Activated CD8-positive, alpha-beta memory T cell treated with anti-CD3 and anti-CD28 coated beads, Interleukin-2, amount 10 ng/mL, durations not matched to agents 7 days and 5 days (primary cell): ENCODE measurements around the gene CKB. TPM values are rescaled to one million over a fixed set of nuclear protein-coding genes. Genes with fewer than 3 reads are reported as not detected.
A peak's percentile ranks its signal among the peaks of the same experiment; 100 is the strongest.

Experiments
- ATAC-seq: fragments of 150-1000 bp; cut with Tn5 transposase; one replicate; pipeline ENCODE4 v1.10.0; 2021; ENCODE audit warnings: moderate library complexity
- CTCF ChIA-PET: fragments of 350-600 bp; sonication (Branson Sonifier 250); formaldehyde crosslinking; loops from one replicate; lab custom pipeline; 2021; ENCODE audit warnings: antibody characterized with exemption; lab: Charles Lee
- DNase-seq: peaks from one replicate; pipeline ENCODE4 v3.0.0-alpha.2; 2020
- H3K27ac Mint-ChIP-seq: one replicate; pipeline ENCODE4 v1.8.0; 2021; ENCODE audit warnings: mild to moderate bottlenecking, mixed read lengths
- H3K27me3 Mint-ChIP-seq: one replicate; pipeline ENCODE4 v1.8.0; 2021; ENCODE audit warnings: mixed read lengths
- H3K36me3 Mint-ChIP-seq: one replicate; pipeline ENCODE4 v1.8.0; 2021; ENCODE audit warnings: mild to moderate bottlenecking, mixed read lengths
- H3K4me1 Mint-ChIP-seq: one replicate; pipeline ENCODE4 v1.8.0; 2021; ENCODE audit warnings: mixed read lengths
- H3K4me3 Mint-ChIP-seq: one replicate; pipeline ENCODE4 v1.8.0; 2021; ENCODE audit warnings: mild to moderate bottlenecking, moderate library complexity, mixed read lengths
- H3K9me3 Mint-ChIP-seq: one replicate; pipeline ENCODE4 v1.8.0; 2022; ENCODE audit warnings: low read depth, mixed read lengths
- total RNA-seq, 2 experiments: library from RNA; stranded (reverse); gene quantifications; one replicate each; pipeline ENCODE4 v1.2.3, GENCODE V29; 2021

Gene CKB
- total RNA-seq, 2 experiments from 2014 or later = 1.2 to 6.1 TPM

GRCh38 chr14:103524002-103524935 lies 1.6 kb upstream of the CKB start:
- Mint-ChIP-seq H3K27me3 (peaks cover 21% of the 10 kb centered on the region), H3K27ac (no peak overlapping the region), H3K9me3 (no peaks in the 10 kb centered on the region), H3K36me3 (no peaks in the 10 kb centered on the region), H3K4me3 (no peak overlapping the region), H3K4me1 (peaks cover 19% of the 10 kb centered on the region)
- CTCF ChIA-PET = no interaction called here
- DNase-seq (no peak), ATAC-seq (no peak)

GRCh38 chr14:103523575-103523954 lies 935 bp upstream of the CKB start:
- DNase-seq (no peak), ATAC-seq (no peak)
- Mint-ChIP-seq H3K9me3 (no peaks in the 10 kb centered on the region), H3K27me3 (peaks cover 21% of the 10 kb centered on the region), H3K4me3 (peak overlapping the region; percentile 22), H3K27ac (no peak overlapping the region), H3K4me1 (peaks cover 23% of the 10 kb centered on the region), H3K36me3 (no peaks in the 10 kb centered on the region)
- CTCF ChIA-PET = no interaction called here

- Mint-ChIP-seq H3K36me3 (no peaks in the 10 kb centered on the region), H3K9me3 (no peaks in the 10 kb centered on the region), H3K4me1 (peaks cover 14% of the 10 kb centered on the region), H3K27ac (no peak overlapping the region), H3K4me3 (no peak overlapping the region), H3K27me3 (peaks cover 21% of the 10 kb centered on the region)
- no peak for DNase-seq
- peak; percentile 3 for ATAC-seq
- CTCF ChIA-PET = interaction anchor here (0.7 to 6.3 kb wide), 7 partner anchors 10 to 198 kb away, joined by 3 to 79 read pairs (median 4); no protein-coding TSS in a partner anchor
These were observed 573 bp downstream of the CKB start for GRCh38 chr14:103521951-103522563.

GRCh38 chr14:103521438-103521950 lies 1.1 kb downstream of the CKB start:
- H3K4me1 Mint-ChIP-seq = peaks cover 10% of the 10 kb centered on the region
- CTCF ChIA-PET = interaction anchor here (0.6 to 6.3 kb wide), 13 partner anchors 8 to 122 kb away, joined by 3 to 79 read pairs (median 3); partner anchors contain the start of gene TRMT61A
- H3K27ac Mint-ChIP-seq = no peak overlapping the region
- H3K9me3 Mint-ChIP-seq = no peaks in the 10 kb centered on the region
- DNase-seq = no peak
- H3K4me3 Mint-ChIP-seq = peak overlapping the region; percentile 42
- no peaks in the 10 kb centered on the region for H3K36me3 Mint-ChIP-seq
- ATAC-seq = peak; percentile 32
- H3K27me3 Mint-ChIP-seq = peaks cover 21% of the 10 kb centered on the region

GRCh38 chr14:103520657-103521437 lies 1.8 kb downstream of the CKB start:
- Mint-ChIP-seq H3K27me3 (peaks cover 21% of the 10 kb centered on the region), H3K4me3 (peak overlapping the region; percentile 42), H3K9me3 (no peaks in the 10 kb centered on the region), H3K4me1 (peaks cover 9% of the 10 kb centered on the region), H3K27ac (no peak overlapping the region), H3K36me3 (no peaks in the 10 kb centered on the region)
- CTCF ChIA-PET = interaction anchor here (0.6 to 6.3 kb wide), 14 partner anchors 8 to 195 kb away, joined by 3 to 79 read pairs (median 3); partner anchors contain the start of genes TRMT61A and ZFYVE21
- DNase-seq = peak; percentile 72
- ATAC-seq = peak; percentile 68

- peaks cover 21% of the 10 kb centered on the region for H3K27me3 Mint-ChIP-seq
- no peaks in the 10 kb centered on the region for H3K36me3 Mint-ChIP-seq
- H3K4me1 Mint-ChIP-seq = peaks cover 9% of the 10 kb centered on the region
- CTCF ChIA-PET = interaction anchor here (0.9 to 6.3 kb wide), 10 partner anchors 8 to 196 kb away, joined by 3 to 79 read pairs (median 4); partner anchors contain the start of genes TRMT61A and ZFYVE21
- DNase-seq (no peak), ATAC-seq (no peak)
- H3K4me3 Mint-ChIP-seq = no peak overlapping the region
- H3K9me3 Mint-ChIP-seq = no peaks in the 10 kb centered on the region
- no peak overlapping the region for H3K27ac Mint-ChIP-seq
These were observed 2.4 kb downstream of the CKB start for GRCh38 chr14:103520269-103520656.

- Mint-ChIP-seq H3K4me3 (no peak overlapping the region), H3K4me1 (peaks cover 9% of the 10 kb centered on the region), H3K36me3 (no peaks in the 10 kb centered on the region), H3K27me3 (peaks cover 21% of the 10 kb centered on the region), H3K27ac (no peak overlapping the region), H3K9me3 (no peaks in the 10 kb centered on the region)
- ATAC-seq (no peak), DNase-seq (no peak)
- CTCF ChIA-PET = interaction anchor here (1.0 to 6.3 kb wide), 5 partner anchors 8 to 34 kb away, joined by 3 to 79 read pairs (median 20); partner anchors contain the start of gene TRMT61A
These were observed 2.8 kb downstream of the CKB start for GRCh38 chr14:103519837-103520212.

GRCh38 chr14:103519043-103519836 lies 3.4 kb downstream of the CKB start:
- DNase-seq = no peak
- H3K4me3 Mint-ChIP-seq = no peak overlapping the region
- H3K36me3 Mint-ChIP-seq = no peaks in the 10 kb centered on the region
- H3K27me3 Mint-ChIP-seq = peaks cover 16% of the 10 kb centered on the region
- H3K4me1 Mint-ChIP-seq = peaks cover 9% of the 10 kb centered on the region
- ATAC-seq = no peak
- H3K9me3 Mint-ChIP-seq = no peaks in the 10 kb centered on the region
- no peak overlapping the region for H3K27ac Mint-ChIP-seq
- CTCF ChIA-PET = interaction anchor here (0.6 to 6.3 kb wide), 27 partner anchors 9 to 1345 kb away, joined by 3 to 79 read pairs (median 4); partner anchors contain the start of gene TRMT61A

- ATAC-seq = peak; percentile 47
- no peaks in the 10 kb centered on the region for H3K36me3 Mint-ChIP-seq
- CTCF ChIA-PET = interaction anchor here (0.6 to 6.3 kb wide), 27 partner anchors 8 to 1345 kb away, joined by 3 to 79 read pairs (median 4); partner anchors contain the start of gene TRMT61A
- H3K27me3 Mint-ChIP-seq = peaks cover 9% of the 10 kb centered on the region
- peak; percentile 68 for DNase-seq
- no peak overlapping the region for H3K27ac Mint-ChIP-seq
- no peak overlapping the region for H3K4me3 Mint-ChIP-seq
- H3K4me1 Mint-ChIP-seq = peaks cover 9% of the 10 kb centered on the region
- H3K9me3 Mint-ChIP-seq = no peaks in the 10 kb centered on the region
These were observed 4.1 kb downstream of the CKB start for GRCh38 chr14:103518422-103519042.

- no peaks in the 10 kb centered on the region for H3K36me3 Mint-ChIP-seq
- peaks cover 5% of the 10 kb centered on the region for H3K27me3 Mint-ChIP-seq
- ATAC-seq (no peak), DNase-seq (no peak)
- no peak overlapping the region for H3K27ac Mint-ChIP-seq
- H3K4me1 Mint-ChIP-seq = peaks cover 8% of the 10 kb centered on the region
- H3K4me3 Mint-ChIP-seq = no peak overlapping the region
- H3K9me3 Mint-ChIP-seq = no peaks in the 10 kb centered on the region
- CTCF ChIA-PET = interaction anchor here (0.7 to 6.3 kb wide), 17 partner anchors 7 to 291 kb away, joined by 3 to 79 read pairs (median 5); partner anchors contain the start of gene TRMT61A
These were observed 4.8 kb downstream of the CKB start for GRCh38 chr14:103517721-103518421.

GRCh38 chr14:103517174-103517566 lies 5.5 kb downstream of the CKB start:
- Mint-ChIP-seq H3K9me3 (no peaks in the 10 kb centered on the region), H3K36me3 (no peaks in the 10 kb centered on the region), H3K4me3 (no peak overlapping the region), H3K4me1 (peaks cover 8% of the 10 kb centered on the region), H3K27me3 (peaks cover 3% of the 10 kb centered on the region), H3K27ac (no peak overlapping the region)
- ATAC-seq = no peak
- CTCF ChIA-PET = interaction anchor here (2.9 to 6.3 kb wide), 3 partner anchors 23 to 34 kb away, joined by 12 to 79 read pairs (median 20); no protein-coding TSS in a partner anchor
- DNase-seq = no peak
